ENCODE results near the gene RAPGEF2.

Gene RAPGEF2

GRCh38 chr4:159305129-159305528 lies 202.2 kb downstream of the RAPGEF2 start (continued):
- TF ChIP-seq ZNF16 (tag by site-specific recombination; IDR thresholded peaks at IDR 0.05; ENCODE audit: low read depth) (no peak), ZNF140 (tag by site-specific recombination; IDR thresholded peaks at IDR 0.05) (no peak), SP7 (tag by site-specific recombination; IDR thresholded peaks at IDR 0.05) (no peak)

GRCh38 chr4:159307929-159308328 lies 205.1 kb downstream of the RAPGEF2 start:
- no peak overlapping the region for H3K4me3 ChIP-seq (ENCODE audit: low read depth, low read length)
- no peaks in the 10 kb centered on the region for H3K4me1 ChIP-seq (ENCODE audit: control insufficient read depth, insufficient read depth, low read length)
- H3K36me3 ChIP-seq (ENCODE audit: control insufficient read depth in 2 of 2, insufficient read depth in 1 of 2, low read length in 2 of 2), result peaks cover 0 to 4% of the 10 kb centered on the region in 2 experiments; a peak in 1 of 3 replicates
- POLR2A ChIA-PET, result no interaction called here
- no peak overlapping the region for H3K27ac ChIP-seq (ENCODE audit: extremely low read depth, low read depth, low read length)
- CTCF ChIA-PET, result no interaction called here
- no peaks in the 10 kb centered on the region for H3K9me3 ChIP-seq (ENCODE audit: control insufficient read depth, insufficient read depth, low read depth, low read length)
- no peak for TF ChIP-seq ZNF26 (tag by site-specific recombination; IDR thresholded peaks at IDR 0.05)
- TF ChIP-seq ZNF530 (tag by site-specific recombination; IDR thresholded peaks at IDR 0.05; ENCODE audit: low read depth), result no peak
- TF ChIP-seq ZEB2 (tag by site-specific recombination; IDR thresholded peaks at IDR 0.05), result no peak
- no peak for TF ChIP-seq HOXC10 (CRISPR knock-in tag; IDR thresholded peaks at IDR 0.05)
- TF ChIP-seq ZBTB21 (tag by site-specific recombination; IDR thresholded peaks at IDR 0.05), result no peak
- no peak for TF ChIP-seq ZNF660 (tag by site-specific recombination; IDR thresholded peaks at IDR 0.05)
- TF ChIP-seq ZNF174 (tag by site-specific recombination; IDR thresholded peaks at IDR 0.05), result no peak
- no peak for TF ChIP-seq REST (tag by site-specific recombination; IDR thresholded peaks at IDR 0.05)

- Histone ChIP-seq H3K36me3 (ENCODE audit: control insufficient read depth in 2 of 2, insufficient read depth in 1 of 2, low read length in 2 of 2) (peaks cover 0 to 4% of the 10 kb centered on the region in 2 experiments; a peak in 1 of 3 replicates), H3K9me3 (ENCODE audit: control insufficient read depth, insufficient read depth, low read depth, low read length) (no peaks in the 10 kb centered on the region), H3K4me3 (ENCODE audit: low read depth, low read length) (no peak overlapping the region), H3K27ac (ENCODE audit: extremely low read depth, low read depth, low read length) (no peak overlapping the region), H3K4me1 (ENCODE audit: control insufficient read depth, insufficient read depth, low read length) (no peaks in the 10 kb centered on the region)
- CTCF ChIA-PET, result no interaction called here
- POLR2A ChIA-PET, result no interaction called here
- TF ChIP-seq ZNF560 (tag by site-specific recombination; IDR thresholded peaks at IDR 0.05; ENCODE audit: borderline replicate concordance) (no peak), ZNF433 (tag by site-specific recombination; IDR thresholded peaks at IDR 0.05; ENCODE audit: low read depth) (no peak), ZNF16 (tag by site-specific recombination; IDR thresholded peaks at IDR 0.05; ENCODE audit: low read depth) (no peak), ZNF37A (tag by site-specific recombination; IDR thresholded peaks at IDR 0.05) (no peak), ZNF664 (tag by site-specific recombination; IDR thresholded peaks at IDR 0.05) (no peak), ZNF548 (tag by site-specific recombination; IDR thresholded peaks at IDR 0.05) (no peak), ZNF354C (tag by site-specific recombination; IDR thresholded peaks at IDR 0.05; ENCODE audit: borderline replicate concordance, low read depth) (no peak), ZNF146 (tag by site-specific recombination; IDR thresholded peaks at IDR 0.05) (no peak), ZFP3 (tag by site-specific recombination; IDR thresholded peaks at IDR 0.05; ENCODE audit: low read depth) (no peak), ZNF600 (tag by site-specific recombination; IDR thresholded peaks at IDR 0.05) (no peak), ZNF174 (tag by site-specific recombination; IDR thresholded peaks at IDR 0.05) (no peak), MZF1 (tag by site-specific recombination; IDR thresholded peaks at IDR 0.05; ENCODE audit: borderline replicate concordance) (no peak), ZEB2 (tag by site-specific recombination; IDR thresholded peaks at IDR 0.05) (no peak)
Measured at GRCh38 chr4:159308566-159309340, 205.9 kb downstream of the RAPGEF2 start.

All from HEK293 (cell line).